ENCODE measurements around the gene CES3.

Gene CES3

GRCh38 chr16:66926171-66926947 lies 34.7 kb upstream of the CES3 start:
- H3K27ac ChIP-seq (ENCODE audit: low read depth, low read length, poor library complexity, severe bottlenecking) = no peak overlapping the region
- TF ChIP-seq CTCF (IDR thresholded peaks at IDR 0.05; ENCODE audit: low read length) = no peak

GRCh38 chr16:66926961-66927436 lies 34.1 kb upstream of the CES3 start:
- Histone ChIP-seq H3K4me2 (ENCODE audit: low read length) (no peak overlapping the region), H3K36me3 (ENCODE audit: insufficient read depth, low read length) (peaks cover 2% of the 10 kb centered on the region; the same call in 1 of the 2 replicates), H3K27ac (ENCODE audit: low read depth, low read length, poor library complexity, severe bottlenecking) (no peak overlapping the region), H3K9ac (ENCODE audit: low read length) (no peak overlapping the region), H3K4me3 (ENCODE audit: low read depth, low read length, poor library complexity, severe bottlenecking) (no peak overlapping the region), H4K20me1 (ENCODE audit: insufficient read depth, low read length) (no peaks in the 10 kb centered on the region), H3K9me3 (ENCODE audit: low read length) (no peaks in the 10 kb centered on the region), H3F3A (ENCODE audit: insufficient read depth, low read length) (no peaks in the 10 kb centered on the region), H3K9me2 (ENCODE audit: low read depth, low read length) (no peaks in the 10 kb centered on the region), H3K79me2 (ENCODE audit: insufficient read depth, low read length) (no peaks in the 10 kb centered on the region), H3K27me3 (ENCODE audit: insufficient read depth, low read length) (0 out of 2 replicates have a peak, but pooled peaks cover 3% of the 10 kb centered on the region), H3K4me1 (ENCODE audit: insufficient read depth, low read length, severe bottlenecking) (peaks cover 10% of the 10 kb centered on the region), H2AFZ (ENCODE audit: low read length) (no peak overlapping the region)
- TF ChIP-seq EZH2 (IDR thresholded peaks at IDR 0.05; ENCODE audit: borderline replicate concordance, low read length) = no peak
- no peak for TF ChIP-seq CTCF (IDR thresholded peaks at IDR 0.05; ENCODE audit: low read length)

More at GRCh38 chr16:66926171-66926947, 34.7 kb upstream of the CES3 start:
- no peaks in the 10 kb centered on the region for H3K9me2 ChIP-seq (ENCODE audit: low read depth, low read length)
- H3K4me2 ChIP-seq (ENCODE audit: low read length) = no peak overlapping the region
- no peak overlapping the region for H3K9ac ChIP-seq (ENCODE audit: low read length)
- H3K79me2 ChIP-seq (ENCODE audit: insufficient read depth, low read length) = no peaks in the 10 kb centered on the region
- no peak overlapping the region for H3K4me3 ChIP-seq (ENCODE audit: low read depth, low read length, poor library complexity, severe bottlenecking)
- peaks cover 10% of the 10 kb centered on the region for H3K4me1 ChIP-seq (ENCODE audit: insufficient read depth, low read length, severe bottlenecking)
- no peaks in the 10 kb centered on the region for H3K36me3 ChIP-seq (ENCODE audit: insufficient read depth, low read length)
- H4K20me1 ChIP-seq (ENCODE audit: insufficient read depth, low read length) = no peaks in the 10 kb centered on the region
- 0 out of 2 replicates have a peak, but pooled peaks cover 4% of the 10 kb centered on the region for H3K27me3 ChIP-seq (ENCODE audit: insufficient read depth, low read length)
- H3K9me3 ChIP-seq (ENCODE audit: low read length) = no peaks in the 10 kb centered on the region
- no peaks in the 10 kb centered on the region for H3F3A ChIP-seq (ENCODE audit: insufficient read depth, low read length)
- no peak overlapping the region for H2AFZ ChIP-seq (ENCODE audit: low read length)

- H3K4me2 ChIP-seq (ENCODE audit: low read length) = no peak overlapping the region
- H3K9ac ChIP-seq (ENCODE audit: low read length) = no peak overlapping the region
- TF ChIP-seq EZH2 (IDR thresholded peaks at IDR 0.05; ENCODE audit: borderline replicate concordance, low read length) (no peak), CTCF (IDR thresholded peaks at IDR 0.05; ENCODE audit: low read length) (no peak)
- peaks cover 10% of the 10 kb centered on the region; the same call in 1 of the 2 replicates for H3K36me3 ChIP-seq (ENCODE audit: insufficient read depth, low read length)
- H2AFZ ChIP-seq (ENCODE audit: low read length) = no peak overlapping the region
- H3K27me3 ChIP-seq (ENCODE audit: insufficient read depth, low read length) = no peaks in the 10 kb centered on the region
- H3F3A ChIP-seq (ENCODE audit: insufficient read depth, low read length) = no peaks in the 10 kb centered on the region
- peaks cover 14% of the 10 kb centered on the region for H3K4me1 ChIP-seq (ENCODE audit: insufficient read depth, low read length, severe bottlenecking)
- H3K27ac ChIP-seq (ENCODE audit: low read depth, low read length, poor library complexity, severe bottlenecking) = no peak overlapping the region
- H3K79me2 ChIP-seq (ENCODE audit: insufficient read depth, low read length) = no peaks in the 10 kb centered on the region
- no peaks in the 10 kb centered on the region for H4K20me1 ChIP-seq (ENCODE audit: insufficient read depth, low read length)
- H3K9me3 ChIP-seq (ENCODE audit: low read length) = no peaks in the 10 kb centered on the region
- H3K9me2 ChIP-seq (ENCODE audit: low read depth, low read length) = no peaks in the 10 kb centered on the region
- no peak overlapping the region for H3K4me3 ChIP-seq (ENCODE audit: low read depth, low read length, poor library complexity, severe bottlenecking)
Observed at GRCh38 chr16:66927918-66928649, 33.0 kb upstream of the CES3 start.
